Measurements from ENCODE around the gene HOXD9.

The HOXD9 gene

DNA sequence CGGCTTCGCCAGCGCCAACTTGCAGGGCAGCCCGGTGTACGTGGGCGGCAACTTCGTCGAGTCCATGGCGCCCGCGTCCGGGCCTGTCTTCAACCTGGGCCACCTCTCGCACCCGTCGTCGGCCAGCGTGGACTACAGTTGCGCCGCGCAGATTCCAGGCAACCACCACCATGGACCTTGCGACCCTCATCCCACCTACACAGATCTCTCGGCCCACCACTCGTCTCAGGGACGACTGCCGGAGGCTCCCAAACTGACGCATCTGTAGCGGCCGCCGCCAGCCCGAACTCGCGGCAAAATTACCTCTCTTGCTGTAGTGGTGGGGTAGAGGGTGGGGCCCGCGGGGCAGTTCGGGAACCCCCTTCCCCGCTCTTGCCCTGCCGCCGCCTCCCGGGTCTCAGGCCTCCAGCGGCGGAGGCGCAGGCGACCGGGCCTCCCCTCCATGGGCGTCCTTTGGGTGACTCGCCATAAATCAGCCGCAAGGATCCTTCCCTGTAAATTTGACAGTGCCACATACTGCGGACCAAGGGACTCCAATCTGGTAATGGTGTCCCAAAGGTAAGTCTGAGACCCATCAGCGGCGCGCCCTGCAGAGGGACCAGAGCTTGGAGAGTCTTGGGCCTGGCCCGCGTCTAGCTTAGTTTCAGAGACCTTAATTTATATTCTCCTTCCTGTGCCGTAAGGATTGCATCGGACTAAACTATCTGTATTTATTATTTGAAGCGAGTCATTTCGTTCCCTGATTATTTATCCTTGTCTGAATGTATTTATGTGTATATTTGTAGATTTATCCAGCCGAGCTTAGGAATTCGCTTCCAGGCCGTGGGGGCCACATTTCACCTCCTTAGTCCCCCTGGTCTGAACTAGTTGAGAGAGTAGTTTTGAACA lies 49.7 kb downstream of the HOXD9 start:
- no peak for DNase-seq

GRCh38 chr2:176172895-176173566 lies 50.5 kb downstream of the HOXD9 start:
- DNase-seq, result no peak

- no peak for DNase-seq
Observed at GRCh38 chr2:176173567-176174381, 51.3 kb downstream of the HOXD9 start.

DNA sequence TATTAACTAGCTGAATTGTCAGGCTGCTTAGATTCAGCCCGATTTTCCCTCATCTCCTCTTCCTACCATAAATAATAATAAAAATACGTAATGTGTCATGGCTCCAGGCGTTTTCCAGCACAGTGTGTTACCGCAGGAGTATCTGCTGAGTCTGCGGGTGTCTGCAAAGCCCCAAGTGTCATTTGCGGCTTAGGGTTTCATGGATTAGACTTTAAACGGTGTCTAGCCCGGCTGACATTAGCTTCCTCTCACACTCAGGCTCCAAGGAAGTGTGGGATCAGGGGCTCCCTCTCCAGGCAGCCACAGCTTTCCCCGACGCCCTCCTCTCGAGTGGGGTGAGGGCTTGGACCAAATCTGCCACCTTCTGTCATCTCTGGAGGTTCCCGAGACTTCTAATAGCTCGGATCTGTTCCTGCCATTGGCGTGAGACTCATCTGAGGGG lies 51.9 kb downstream of the HOXD9 start:
- DNase-seq, result no peak
